ENCODE results near the gene PPP4R1. TPM values are rescaled to one million over a fixed set of nuclear protein-coding genes. Genes with fewer than 3 reads are reported as not detected.

Gene PPP4R1
- total RNA-seq, 2 experiments from 2014 or later, result 28.4 to 30.3 TPM

DNA sequence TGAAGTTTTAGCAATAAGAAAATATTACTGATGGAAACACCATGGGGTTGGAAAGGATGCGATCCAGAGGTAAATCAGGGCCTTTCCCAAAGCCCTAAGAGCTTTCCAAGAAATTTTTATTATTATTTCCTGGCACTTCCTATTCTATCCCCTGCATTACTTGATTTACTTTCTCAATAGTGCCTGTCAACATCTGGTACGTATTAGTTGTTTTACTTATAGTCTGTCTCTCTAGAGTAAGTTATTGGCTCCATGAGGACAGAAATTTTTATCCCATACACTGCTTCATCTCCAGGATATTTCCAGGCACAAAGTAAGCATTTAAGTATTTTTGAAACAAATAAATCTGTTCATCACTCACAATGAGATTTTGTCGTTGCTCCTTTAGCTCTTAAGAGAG, 18.1 kb downstream of the PPP4R1 start:
- Mint-ChIP-seq H3K4me1 (peaks cover 15% of the 10 kb centered on the region), H3K9me3 (ENCODE audit: low read depth) (peaks cover 8% of the 10 kb centered on the region), H3K36me3 (peaks cover 30% of the 10 kb centered on the region), H3K27ac (no peak overlapping the region), H3K27me3 (no peaks in the 10 kb centered on the region), H3K4me3 (no peak overlapping the region)
- DNase-seq (no peak), ATAC-seq (no peak)
- CTCF ChIA-PET, result interaction anchor here (0.6 kb wide), 1 partner anchor 692 kb away, joined by 3 read pairs; no protein-coding TSS in a partner anchor

DNA sequence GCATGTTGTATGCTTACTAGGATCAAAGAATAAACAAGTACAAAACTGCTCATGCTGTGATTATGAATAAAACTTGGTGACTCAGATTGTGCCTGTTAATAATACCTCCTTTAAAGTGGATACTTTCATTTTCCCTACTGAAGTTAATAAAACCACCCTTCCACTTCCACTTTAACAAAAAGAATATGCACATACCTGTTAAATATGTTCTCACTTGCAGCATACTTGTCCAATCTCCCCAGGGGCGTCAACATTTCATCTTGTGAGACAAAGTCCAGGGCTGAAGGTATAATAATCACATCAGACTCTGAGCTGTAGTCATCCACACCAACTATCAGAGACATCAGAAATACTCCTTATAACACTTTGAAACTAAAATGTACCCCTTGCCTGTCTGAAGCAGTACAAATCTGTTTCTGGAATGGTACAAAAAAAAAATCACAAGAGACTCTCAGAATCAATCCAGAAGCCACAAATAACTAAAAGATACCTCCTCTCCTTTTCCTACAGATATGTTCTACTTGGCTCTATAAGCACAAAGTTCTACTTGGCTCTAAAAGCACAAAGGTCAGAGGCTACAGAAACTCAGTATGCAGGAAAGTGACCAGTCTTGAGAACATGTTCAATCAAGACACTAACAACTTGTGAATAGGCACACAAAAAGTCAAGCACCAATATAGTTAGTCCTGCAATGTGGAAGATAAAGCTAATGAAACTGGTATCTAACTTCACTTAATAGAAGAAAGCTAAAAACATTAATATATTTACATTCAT, 19.3 kb downstream of the PPP4R1 start:
- Mint-ChIP-seq H3K27ac (no peak overlapping the region), H3K4me3 (no peak overlapping the region), H3K27me3 (no peaks in the 10 kb centered on the region), H3K4me1 (peaks cover 15% of the 10 kb centered on the region), H3K9me3 (ENCODE audit: low read depth) (peaks cover 8% of the 10 kb centered on the region), H3K36me3 (peaks cover 33% of the 10 kb centered on the region)
- DNase-seq (no peak), ATAC-seq (peak; percentile 30)
- CTCF ChIA-PET, result no interaction called here

DNA sequence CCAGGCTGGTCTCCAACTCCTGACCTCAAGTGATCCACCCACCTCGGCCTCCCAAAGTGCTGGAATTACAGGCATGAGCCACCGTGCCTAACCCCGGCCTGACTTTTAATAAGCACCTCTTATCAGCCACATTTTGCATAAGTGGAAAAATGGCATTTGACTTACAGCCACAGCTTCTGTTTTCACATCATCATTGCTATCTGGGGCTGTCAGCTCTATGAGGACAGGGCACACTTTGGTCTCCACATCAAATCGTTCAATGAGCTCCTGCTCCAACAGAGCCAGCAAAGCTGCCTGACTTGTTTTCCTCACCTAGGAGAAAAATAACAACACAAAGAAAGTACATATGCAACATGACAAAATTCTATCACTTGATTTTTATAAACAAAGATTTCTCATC, 26.4 kb downstream of the PPP4R1 start:
- H3K27ac Mint-ChIP-seq, result no peak overlapping the region
- no peaks in the 10 kb centered on the region for H3K27me3 Mint-ChIP-seq
- DNase-seq (no peak), ATAC-seq (no peak)
- no peak overlapping the region for H3K4me3 Mint-ChIP-seq
- no peaks in the 10 kb centered on the region for H3K9me3 Mint-ChIP-seq (ENCODE audit: low read depth)
- H3K36me3 Mint-ChIP-seq, result peaks cover 32% of the 10 kb centered on the region
- H3K4me1 Mint-ChIP-seq, result no peaks in the 10 kb centered on the region
- CTCF ChIA-PET, result interaction anchor here (1.2 kb wide), 1 partner anchor 11 kb away, joined by 3 read pairs; no protein-coding TSS in a partner anchor

GRCh38 chr18:9586814-9587213, 27.5 kb downstream of the PPP4R1 start:
- ATAC-seq (no peak), DNase-seq (no peak)
- Mint-ChIP-seq H3K4me3 (no peak overlapping the region), H3K27me3 (no peaks in the 10 kb centered on the region), H3K36me3 (peaks cover 35% of the 10 kb centered on the region), H3K4me1 (no peaks in the 10 kb centered on the region), H3K27ac (no peak overlapping the region), H3K9me3 (ENCODE audit: low read depth) (no peaks in the 10 kb centered on the region)
- CTCF ChIA-PET, result no interaction called here

GRCh38 chr18:9581667-9582066, 32.7 kb downstream of the PPP4R1 start:
- Mint-ChIP-seq H3K27me3 (no peaks in the 10 kb centered on the region), H3K9me3 (ENCODE audit: low read depth) (peaks cover 5% of the 10 kb centered on the region), H3K4me1 (no peaks in the 10 kb centered on the region), H3K36me3 (peaks cover 36% of the 10 kb centered on the region), H3K27ac (no peak overlapping the region), H3K4me3 (no peak overlapping the region)
- ATAC-seq, result no peak
- CTCF ChIA-PET, result no interaction called here
- DNase-seq, result no peak

DNA sequence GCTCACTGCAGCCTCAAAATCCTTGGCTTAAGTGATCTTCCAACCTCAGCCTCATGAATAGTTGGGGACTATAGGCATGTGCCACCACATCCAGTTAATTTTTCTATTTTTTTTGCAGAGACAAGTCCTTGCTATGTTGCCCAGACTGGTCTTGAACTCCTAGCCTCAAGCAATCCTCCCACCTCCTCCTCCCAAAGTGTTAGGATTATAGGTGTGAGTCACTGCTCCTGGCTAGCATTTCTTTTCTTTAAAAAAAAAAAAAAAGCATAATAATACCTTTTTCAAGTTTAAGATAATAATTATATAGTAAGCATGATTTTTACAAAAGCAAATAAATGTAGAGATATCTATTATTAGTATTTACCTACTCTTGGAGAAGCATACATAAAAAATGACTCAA, 36.1 kb downstream of the PPP4R1 start:
- Mint-ChIP-seq H3K27ac (no peak overlapping the region), H3K4me1 (no peaks in the 10 kb centered on the region), H3K36me3 (peaks cover 33% of the 10 kb centered on the region), H3K9me3 (ENCODE audit: low read depth) (peaks cover 5% of the 10 kb centered on the region), H3K4me3 (no peak overlapping the region), H3K27me3 (no peaks in the 10 kb centered on the region)
- CTCF ChIA-PET, result no interaction called here
- no peak for DNase-seq
- no peak for ATAC-seq

- Mint-ChIP-seq H3K4me1 (no peaks in the 10 kb centered on the region), H3K36me3 (peaks cover 26% of the 10 kb centered on the region)
These were observed 37.0 kb downstream of the PPP4R1 start for GRCh38 chr18:9577361-9577760.

DNA sequence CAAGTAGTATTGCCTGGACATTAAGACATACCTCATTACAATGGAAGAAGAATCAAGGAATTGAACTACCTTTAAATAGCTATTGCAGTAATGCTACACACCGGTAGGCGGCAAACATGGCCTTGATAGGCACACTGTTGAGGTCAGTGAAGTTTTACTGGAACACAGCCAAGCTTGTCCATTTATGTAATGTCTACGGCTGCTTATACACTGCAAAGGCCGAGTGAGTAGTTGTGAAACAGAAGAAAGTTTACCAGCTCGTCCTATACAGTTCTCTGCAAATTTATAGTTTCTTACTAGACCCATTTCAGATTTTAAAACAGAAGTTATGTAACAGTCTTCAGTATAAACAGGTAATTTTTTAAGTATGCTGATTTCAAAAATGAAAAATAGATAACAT, 38.8 kb downstream of the PPP4R1 start:
- no peak for DNase-seq
- CTCF ChIA-PET, result no interaction called here
- Mint-ChIP-seq H3K27ac (no peak overlapping the region), H3K9me3 (ENCODE audit: low read depth) (no peaks in the 10 kb centered on the region), H3K36me3 (peaks cover 10% of the 10 kb centered on the region), H3K4me1 (no peaks in the 10 kb centered on the region), H3K4me3 (no peak overlapping the region), H3K27me3 (no peaks in the 10 kb centered on the region)
- ATAC-seq, result no peak

More at GRCh38 chr18:9577361-9577760, 37.0 kb downstream of the PPP4R1 start:
- no peaks in the 10 kb centered on the region for H3K27me3 Mint-ChIP-seq
- no peak overlapping the region for H3K4me3 Mint-ChIP-seq
- peaks cover 5% of the 10 kb centered on the region for H3K9me3 Mint-ChIP-seq (ENCODE audit: low read depth)
- CTCF ChIA-PET, result interaction anchor here (1.2 kb wide), 2 partner anchors 9 to 10 kb away, joined by 3 read pairs; no protein-coding TSS in a partner anchor
- H3K27ac Mint-ChIP-seq, result no peak overlapping the region
- DNase-seq (no peak), ATAC-seq (no peak)

GRCh38 chr18:9574473-9575115, 39.8 kb downstream of the PPP4R1 start:
- Mint-ChIP-seq H3K4me3 (no peak overlapping the region), H3K27me3 (no peaks in the 10 kb centered on the region), H3K9me3 (ENCODE audit: low read depth) (no peaks in the 10 kb centered on the region), H3K27ac (no peak overlapping the region), H3K4me1 (no peaks in the 10 kb centered on the region), H3K36me3 (peaks cover 8% of the 10 kb centered on the region)
- no peak for DNase-seq
- CTCF ChIA-PET, result interaction anchor here (1.0 to 1.3 kb wide), 2 partner anchors 14 to 38 kb away, joined by 3 read pairs; no protein-coding TSS in a partner anchor
- no peak for ATAC-seq

GRCh38 chr18:9571546-9571945, 42.8 kb downstream of the PPP4R1 start:
- ATAC-seq, result no peak
- Mint-ChIP-seq H3K27me3 (no peaks in the 10 kb centered on the region), H3K9me3 (ENCODE audit: low read depth) (no peaks in the 10 kb centered on the region), H3K4me3 (no peak overlapping the region), H3K27ac (no peak overlapping the region), H3K4me1 (no peaks in the 10 kb centered on the region), H3K36me3 (peaks cover 9% of the 10 kb centered on the region)
- CTCF ChIA-PET, result no interaction called here
- DNase-seq, result no peak

DNA sequence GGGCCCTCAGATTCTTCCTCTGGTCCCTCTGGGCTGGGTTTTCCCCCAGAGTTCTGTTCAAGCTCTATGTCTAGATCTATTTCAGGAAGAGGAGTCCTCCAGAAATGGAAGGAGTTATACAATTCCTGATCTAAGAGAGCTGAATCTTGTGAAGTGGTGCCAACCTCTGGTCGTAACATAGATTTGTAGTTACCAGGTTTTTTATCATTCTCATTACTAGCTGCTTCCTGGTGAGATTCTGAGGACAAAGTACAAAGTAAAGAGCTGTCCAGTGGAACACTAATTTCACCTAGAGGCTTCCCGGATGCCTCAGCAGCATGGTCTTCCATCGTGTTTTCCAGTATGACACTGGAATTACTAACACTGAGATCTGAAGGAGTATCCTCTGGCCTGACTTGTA, 44.1 kb downstream of the PPP4R1 start:
- Mint-ChIP-seq H3K27me3 (no peaks in the 10 kb centered on the region), H3K27ac (no peak overlapping the region), H3K4me1 (no peaks in the 10 kb centered on the region), H3K9me3 (ENCODE audit: low read depth) (no peaks in the 10 kb centered on the region), H3K36me3 (peaks cover 9% of the 10 kb centered on the region), H3K4me3 (no peak overlapping the region)
- ATAC-seq (no peak), DNase-seq (no peak)
- CTCF ChIA-PET, result interaction anchor here (1.6 kb wide), 1 partner anchor 42 kb away, joined by 4 read pairs; no protein-coding TSS in a partner anchor

DNA sequence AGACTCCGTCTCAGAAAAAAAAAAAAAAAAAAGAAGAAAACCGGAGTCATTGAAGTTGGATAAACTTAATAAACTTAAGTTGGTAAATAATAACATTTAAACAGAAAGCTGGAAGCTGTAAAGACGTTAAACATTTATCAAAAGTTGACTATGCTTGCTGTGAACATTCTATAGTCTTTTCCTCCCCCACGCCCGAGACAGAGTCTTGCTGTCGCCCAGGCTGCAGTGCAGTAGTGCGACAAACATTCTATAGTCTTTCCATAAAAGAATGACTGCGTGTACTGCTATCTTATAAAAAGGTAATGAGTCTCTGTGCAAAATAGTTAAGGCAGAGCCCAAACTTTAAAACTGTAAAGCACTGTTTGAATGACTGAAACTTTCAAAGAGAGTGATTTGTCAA, 45.2 kb downstream of the PPP4R1 start:
- ATAC-seq (no peak), DNase-seq (no peak)
- no peaks in the 10 kb centered on the region for H3K4me1 Mint-ChIP-seq
- H3K9me3 Mint-ChIP-seq (ENCODE audit: low read depth), result no peaks in the 10 kb centered on the region
- H3K4me3 Mint-ChIP-seq, result no peak overlapping the region
- no peaks in the 10 kb centered on the region for H3K27me3 Mint-ChIP-seq
- H3K36me3 Mint-ChIP-seq, result peaks cover 8% of the 10 kb centered on the region
- H3K27ac Mint-ChIP-seq, result no peak overlapping the region
- CTCF ChIA-PET, result interaction anchor here (0.7 to 1.6 kb wide), 2 partner anchors 43 to 430 kb away, joined by 3 to 4 read pairs; no protein-coding TSS in a partner anchor

- H3K9me3 Mint-ChIP-seq (ENCODE audit: low read depth), result no peaks in the 10 kb centered on the region
- no peak overlapping the region for H3K4me3 Mint-ChIP-seq
- H3K36me3 Mint-ChIP-seq, result peaks cover 8% of the 10 kb centered on the region
- DNase-seq (no peak), ATAC-seq (no peak)
- no peaks in the 10 kb centered on the region for H3K4me1 Mint-ChIP-seq
- no peaks in the 10 kb centered on the region for H3K27me3 Mint-ChIP-seq
- CTCF ChIA-PET, result interaction anchor here (0.8 to 1.3 kb wide), 3 partner anchors 8 to 43 kb away, joined by 3 read pairs; no protein-coding TSS in a partner anchor
- no peak overlapping the region for H3K27ac Mint-ChIP-seq
These were observed 46.2 kb downstream of the PPP4R1 start for GRCh38 chr18:9568186-9568585.

DNA sequence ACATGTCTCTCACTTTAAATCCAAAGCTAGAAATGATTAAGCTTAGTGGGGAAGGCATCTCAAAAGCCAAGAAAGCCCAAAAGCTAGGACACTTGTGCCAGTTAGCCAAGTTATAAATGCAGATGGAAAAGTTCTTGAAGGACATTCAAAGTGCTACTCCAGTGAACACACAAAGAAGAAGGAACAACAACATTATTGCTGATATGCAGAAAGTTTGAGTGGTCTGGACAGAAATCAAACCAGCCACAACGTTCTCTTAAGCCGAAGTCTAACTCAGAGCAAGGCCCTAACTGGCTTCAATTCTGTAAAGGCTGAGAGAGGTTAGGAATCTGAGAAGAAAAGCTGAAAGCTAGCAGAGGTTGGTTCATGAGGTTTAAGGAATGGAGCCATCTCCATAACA, 49.0 kb downstream of the PPP4R1 start:
- CTCF ChIA-PET, result no interaction called here
- Mint-ChIP-seq H3K27ac (no peak overlapping the region), H3K4me3 (no peak overlapping the region), H3K27me3 (no peaks in the 10 kb centered on the region), H3K36me3 (peaks cover 15% of the 10 kb centered on the region), H3K4me1 (peaks cover 2% of the 10 kb centered on the region), H3K9me3 (ENCODE audit: low read depth) (no peaks in the 10 kb centered on the region)
- no peak for DNase-seq
- ATAC-seq, result no peak

Measured in activated CD8-positive, alpha-beta memory T cell treated with anti-CD3 and anti-CD28 coated beads, Interleukin-2, amount 10 ng/mL, durations not matched to agents 7 days and 5 days (primary cell).